GM21367 (cell line): Measurements from ENCODE around the gene GPR157.
A peak's percentile ranks its signal among the peaks of the same experiment; 100 is the strongest.

ENCODE experiments used
- ATAC-seq: cut with Tn5 transposase; IDR thresholded peaks from one replicate; pipeline ENCODE4 v1.9.1; 2021; ENCODE audit not compliant: unreplicated experiment

Gene GPR157

GRCh38 chr1:9093581-9093980, 35.3 kb downstream of the GPR157 start:
- ATAC-seq = no peak

- ATAC-seq = no peak
These were observed 35.8 kb downstream of the GPR157 start for GRCh38 chr1:9093091-9093490.

GRCh38 chr1:9088807-9089206, 40.1 kb downstream of the GPR157 start:
- no peak for ATAC-seq

- ATAC-seq = no peak
These were observed 41.3 kb downstream of the GPR157 start for GRCh38 chr1:9087411-9088125.

- ATAC-seq = no peak
These were observed 42.1 kb downstream of the GPR157 start for GRCh38 chr1:9086796-9087195.

- no peak for ATAC-seq
These were observed 42.9 kb downstream of the GPR157 start for GRCh38 chr1:9086045-9086444.

GRCh38 chr1:9085306-9085940, 43.5 kb downstream of the GPR157 start:
- no peak for ATAC-seq

GRCh38 chr1:9084906-9085305, 44.0 kb downstream of the GPR157 start:
- no peak for ATAC-seq

GRCh38 chr1:9081473-9081872, 47.4 kb downstream of the GPR157 start:
- no peak for ATAC-seq

- no peak for ATAC-seq
These were observed 48.1 kb downstream of the GPR157 start for GRCh38 chr1:9080705-9081291.

- peak; percentile 42 for ATAC-seq
These were observed 48.8 kb downstream of the GPR157 start for GRCh38 chr1:9079988-9080704.

GRCh38 chr1:9078752-9079500, 50.0 kb downstream of the GPR157 start:
- ATAC-seq = no peak

- ATAC-seq = no peak
These were observed 50.7 kb downstream of the GPR157 start for GRCh38 chr1:9078015-9078751.

GRCh38 chr1:9075022-9075421, 53.9 kb downstream of the GPR157 start:
- ATAC-seq = no peak

GRCh38 chr1:9073143-9073542, 55.8 kb downstream of the GPR157 start:
- no peak for ATAC-seq

- no peak for ATAC-seq
These were observed 57.2 kb downstream of the GPR157 start for GRCh38 chr1:9071554-9072235.

- no peak for ATAC-seq
These were observed 58.4 kb downstream of the GPR157 start for GRCh38 chr1:9070486-9070885.

GRCh38 chr1:9069326-9070100, 59.4 kb downstream of the GPR157 start, which contains the start of gene SLC2A5:
SLC2A5 (minus strand) TSS chr1:9069635; CDS start chr1:9069536, 99 bp downstream.
- ATAC-seq = peak; percentile 82

GRCh38 chr1:9068981-9069325, 59.9 kb downstream of the GPR157 start:
- ATAC-seq = peak; percentile 7
